Measurements from ENCODE around the gene IREB2. TPM values are rescaled to one million over a fixed set of nuclear protein-coding genes. Genes with fewer than 3 reads are reported as not detected.

IREB2 gene
- polyA plus RNA-seq, 1 of the 3 experiments (the other 2 are of a cell fraction) = 9.5 TPM

DNA sequence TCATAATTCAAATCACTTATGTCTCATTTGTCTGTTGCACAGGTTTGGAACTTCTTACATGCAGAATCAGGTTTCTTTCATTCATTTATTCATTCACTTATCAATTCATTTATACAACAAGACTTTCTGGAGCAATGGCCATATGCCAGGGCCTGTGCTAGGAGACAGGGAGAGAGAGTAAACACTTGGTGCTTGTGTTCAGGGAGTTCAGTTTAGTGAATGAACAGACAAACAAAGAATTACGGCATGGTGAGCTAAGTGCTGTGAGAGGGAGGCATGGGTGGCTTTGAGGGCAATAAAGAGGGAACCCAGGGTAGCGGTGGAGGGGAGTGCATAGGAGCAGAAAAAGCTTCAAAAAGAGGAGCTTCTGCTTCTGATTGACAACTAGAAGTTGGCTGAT, 8.5 kb upstream of the IREB2 start:
- no peaks in the 10 kb centered on the region; the same call in 1 of the 2 replicates for H3K27me3 ChIP-seq (ENCODE audit: insufficient read depth)
- 50% methylated on average over 2 of the region's 2 CpGs for WGBS (ENCODE audit: low lambda C conversion rate)
- no peak overlapping the region for H2AFZ ChIP-seq (ENCODE audit: low read depth)
- ChIA-PET CTCF (interaction anchor here (4.9 kb wide), 1 partner anchor 121 kb away, joined by 37 read pairs; no protein-coding TSS in a partner anchor), POLR2A (no interaction called here)
- TF ChIP-seq JUND (IDR thresholded peaks at IDR 0.05) (no peak), RAD21 (IDR thresholded peaks at IDR 0.05; ENCODE audit: low read length) (no peak), NRF1 (IDR thresholded peaks at IDR 0.05; ENCODE audit: low read depth, low read length) (no peak), POLR2AphosphoS5 (IDR thresholded peaks at IDR 0.05; ENCODE audit: low read depth, low read length) (no peak), FOSL2 (IDR thresholded peaks at IDR 0.05; ENCODE audit: borderline replicate concordance, low read depth) (no peak), GABPA (IDR thresholded peaks at IDR 0.05; ENCODE audit: low read depth) (no peak)
- TF ChIP-seq, protein P1, sequence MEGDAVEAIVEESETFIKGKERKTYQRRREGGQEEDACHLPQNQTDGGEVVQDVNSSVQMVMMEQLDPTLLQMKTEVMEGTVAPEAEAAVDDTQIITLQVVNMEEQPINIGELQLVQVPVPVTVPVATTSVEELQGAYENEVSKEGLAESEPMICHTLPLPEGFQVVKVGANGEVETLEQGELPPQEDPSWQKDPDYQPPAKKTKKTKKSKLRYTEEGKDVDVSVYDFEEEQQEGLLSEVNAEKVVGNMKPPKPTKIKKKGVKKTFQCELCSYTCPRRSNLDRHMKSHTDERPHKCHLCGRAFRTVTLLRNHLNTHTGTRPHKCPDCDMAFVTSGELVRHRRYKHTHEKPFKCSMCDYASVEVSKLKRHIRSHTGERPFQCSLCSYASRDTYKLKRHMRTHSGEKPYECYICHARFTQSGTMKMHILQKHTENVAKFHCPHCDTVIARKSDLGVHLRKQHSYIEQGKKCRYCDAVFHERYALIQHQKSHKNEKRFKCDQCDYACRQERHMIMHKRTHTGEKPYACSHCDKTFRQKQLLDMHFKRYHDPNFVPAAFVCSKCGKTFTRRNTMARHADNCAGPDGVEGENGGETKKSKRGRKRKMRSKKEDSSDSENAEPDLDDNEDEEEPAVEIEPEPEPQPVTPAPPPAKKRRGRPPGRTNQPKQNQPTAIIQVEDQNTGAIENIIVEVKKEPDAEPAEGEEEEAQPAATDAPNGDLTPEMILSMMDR (IDR thresholded peaks at IDR 0.05) = no peak
- no peak overlapping the region for H3K27ac ChIP-seq (ENCODE audit: low read depth in 2 of 2, low read length in 1 of 2)
- DNase-seq = no peak
- H3K36me3 ChIP-seq (replicated peaks in 1 of 2; ENCODE audit: control insufficient read depth in 1 of 2, insufficient read depth in 2 of 2, low read length in 1 of 2) = no peaks in the 10 kb centered on the region
- H3K9me3 ChIP-seq = no peaks in the 10 kb centered on the region
- no peak overlapping the region for H3K9ac ChIP-seq
- no peaks in the 10 kb centered on the region for H3K79me2 ChIP-seq (ENCODE audit: insufficient read depth)
- no peaks in the 10 kb centered on the region for H3F3A ChIP-seq (replicated peaks; ENCODE audit: insufficient read depth)
- no peaks in the 10 kb centered on the region for H4K20me1 ChIP-seq (ENCODE audit: insufficient read depth)
- no peak overlapping the region for H3K4me3 ChIP-seq (ENCODE audit: low read depth in 2 of 2, low read length in 1 of 2)
- H3K4me1 ChIP-seq (ENCODE audit: control insufficient read depth in 1 of 2, insufficient read depth in 2 of 2, low read depth in 1 of 2, low read length in 1 of 2) = no peaks in the 10 kb centered on the region
- no peak overlapping the region for H3K4me2 ChIP-seq
- H3K9me2 ChIP-seq = no peaks in the 10 kb centered on the region

DNA sequence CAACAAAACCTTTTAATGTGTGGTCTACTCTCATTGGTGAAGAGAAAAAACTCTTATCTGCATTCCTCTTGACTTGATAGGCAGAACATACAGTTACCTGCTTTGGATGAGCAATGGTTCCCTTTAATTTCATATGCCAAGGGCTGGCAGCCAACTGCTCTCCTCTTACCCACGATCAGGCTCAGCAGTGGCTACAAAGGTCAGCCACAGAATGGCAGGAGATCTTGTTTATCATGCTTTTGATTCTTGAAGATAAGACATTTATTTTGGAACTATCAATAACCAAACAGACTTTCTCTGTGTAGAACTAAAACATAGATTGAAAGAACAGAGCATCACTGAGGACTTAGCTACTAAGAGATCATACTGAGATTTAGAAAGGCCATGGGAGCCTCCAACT, 6.1 kb upstream of the IREB2 start:
- H3K4me1 ChIP-seq (ENCODE audit: control insufficient read depth in 1 of 2, insufficient read depth in 2 of 2, low read depth in 1 of 2, low read length in 1 of 2) = no peaks in the 10 kb centered on the region
- H2AFZ ChIP-seq (ENCODE audit: low read depth) = no peak overlapping the region
- H3K9me3 ChIP-seq = no peaks in the 10 kb centered on the region
- no peaks in the 10 kb centered on the region for H4K20me1 ChIP-seq (ENCODE audit: insufficient read depth)
- H3K79me2 ChIP-seq (ENCODE audit: insufficient read depth) = no peaks in the 10 kb centered on the region
- no peak for TF ChIP-seq NFIC (IDR thresholded peaks at IDR 0.05; ENCODE audit: borderline replicate concordance)
- TF ChIP-seq SIN3A (IDR thresholded peaks at IDR 0.05; ENCODE audit: borderline replicate concordance, low read depth, low read length) = no peak
- no peak for TF ChIP-seq JUND (IDR thresholded peaks at IDR 0.05)
- TF ChIP-seq, protein P2, sequence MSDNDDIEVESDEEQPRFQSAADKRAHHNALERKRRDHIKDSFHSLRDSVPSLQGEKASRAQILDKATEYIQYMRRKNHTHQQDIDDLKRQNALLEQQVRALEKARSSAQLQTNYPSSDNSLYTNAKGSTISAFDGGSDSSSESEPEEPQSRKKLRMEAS (IDR thresholded peaks at IDR 0.05; ENCODE audit: low read depth) = no peak
- TF ChIP-seq, protein P3, sequence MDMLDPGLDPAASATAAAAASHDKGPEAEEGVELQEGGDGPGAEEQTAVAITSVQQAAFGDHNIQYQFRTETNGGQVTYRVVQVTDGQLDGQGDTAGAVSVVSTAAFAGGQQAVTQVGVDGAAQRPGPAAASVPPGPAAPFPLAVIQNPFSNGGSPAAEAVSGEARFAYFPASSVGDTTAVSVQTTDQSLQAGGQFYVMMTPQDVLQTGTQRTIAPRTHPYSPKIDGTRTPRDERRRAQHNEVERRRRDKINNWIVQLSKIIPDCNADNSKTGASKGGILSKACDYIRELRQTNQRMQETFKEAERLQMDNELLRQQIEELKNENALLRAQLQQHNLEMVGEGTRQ (IDR thresholded peaks at IDR 0.05; ENCODE audit: borderline replicate concordance, low read depth, low read length) = no peak
- TF ChIP-seq TCF12 (IDR thresholded peaks at IDR 0.05) = no peak
- no peak for TF ChIP-seq NRF1 (IDR thresholded peaks at IDR 0.05; ENCODE audit: low read depth, low read length)
- TF ChIP-seq SMC3 (IDR thresholded peaks at IDR 0.05; ENCODE audit: low read depth, low read length) = no peak
- TF ChIP-seq POLR2AphosphoS5 (IDR thresholded peaks at IDR 0.05; ENCODE audit: low read depth, low read length) = no peak
- TF ChIP-seq FOSL2 (IDR thresholded peaks at IDR 0.05; ENCODE audit: borderline replicate concordance, low read depth) = no peak
- 0% methylated on average over 1 of the region's 1 CpG for WGBS (ENCODE audit: low lambda C conversion rate)
- DNase-seq = no peak
- ChIA-PET POLR2A (no interaction called here), CTCF (interaction anchor here (0.6 to 1.3 kb wide), 4 partner anchors 9 to 454 kb away, joined by 3 to 5 read pairs (median 3); no protein-coding TSS in a partner anchor)
- no peaks in the 10 kb centered on the region for H3K36me3 ChIP-seq (replicated peaks in 1 of 2; ENCODE audit: control insufficient read depth in 1 of 2, insufficient read depth in 2 of 2, low read length in 1 of 2)
- H3F3A ChIP-seq (replicated peaks; ENCODE audit: insufficient read depth) = no peaks in the 10 kb centered on the region
- no peaks in the 10 kb centered on the region; the same call in 1 of the 2 replicates for H3K27me3 ChIP-seq (ENCODE audit: insufficient read depth)
- H3K9ac ChIP-seq = no peak overlapping the region
- H3K4me2 ChIP-seq = no peak overlapping the region
- no peak overlapping the region for H3K27ac ChIP-seq (ENCODE audit: low read depth in 2 of 2, low read length in 1 of 2)
- H3K4me3 ChIP-seq (ENCODE audit: low read depth in 2 of 2, low read length in 1 of 2) = no peak overlapping the region
- no peaks in the 10 kb centered on the region for H3K9me2 ChIP-seq

All from SK-N-SH (cell line).